HG03103 (cell line): ENCODE measurements around the gene LRRC74A.

Experiments
- ATAC-seq: cut with Tn5 transposase; IDR thresholded peaks from one replicate; pipeline ENCODE4 v1.9.1; 2021; ENCODE audit warnings: low read depth; ENCODE audit not compliant: unreplicated experiment

The LRRC74A gene

DNA sequence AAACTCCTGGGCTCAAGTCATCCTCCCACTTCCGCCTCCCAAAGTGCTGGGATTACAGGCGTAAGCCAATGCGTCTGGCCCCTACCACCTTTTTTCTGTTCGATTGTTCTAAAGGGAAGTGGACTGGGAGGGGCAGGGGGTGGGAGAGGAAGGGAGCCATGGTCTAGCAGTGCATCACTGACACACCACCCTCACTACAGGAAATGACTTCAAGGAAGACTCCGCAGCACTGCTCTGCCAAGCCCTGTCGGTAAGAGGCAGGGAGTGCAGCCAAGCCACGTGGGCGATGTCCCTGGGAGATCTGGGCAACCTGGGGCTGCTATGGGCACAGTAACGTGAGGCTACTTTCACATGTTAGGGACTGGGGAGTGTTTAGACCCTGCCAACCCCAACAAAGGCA lies 18.0 kb downstream of the LRRC74A start:
- ATAC-seq: no peak

- ATAC-seq: no peak
Observed at GRCh38 chr14:76846331-76847047, 20.3 kb downstream of the LRRC74A start.

DNA sequence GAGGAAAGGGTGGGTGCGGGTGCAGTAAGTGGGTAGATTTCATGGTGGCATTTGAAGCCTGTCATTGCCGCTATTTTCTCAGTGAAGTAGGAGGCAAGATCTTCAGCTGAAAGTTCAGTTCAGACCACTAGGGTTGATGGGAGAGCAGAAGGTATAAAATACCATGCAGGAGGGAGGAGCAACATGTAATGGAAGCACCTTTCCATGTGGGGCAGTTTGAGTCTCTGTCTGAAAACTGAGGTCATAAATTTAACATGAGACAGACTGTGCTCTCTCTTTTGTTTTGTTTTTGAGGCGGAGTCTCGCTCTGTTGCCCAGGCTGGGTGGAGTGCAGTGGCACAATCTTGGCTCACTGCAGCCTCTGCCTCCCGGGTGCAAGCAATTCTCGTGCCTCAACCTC lies 22.7 kb downstream of the LRRC74A start:
- ATAC-seq: no peak

GRCh38 chr14:76855066-76855465 lies 28.9 kb downstream of the LRRC74A start:
- ATAC-seq: no peak

DNA sequence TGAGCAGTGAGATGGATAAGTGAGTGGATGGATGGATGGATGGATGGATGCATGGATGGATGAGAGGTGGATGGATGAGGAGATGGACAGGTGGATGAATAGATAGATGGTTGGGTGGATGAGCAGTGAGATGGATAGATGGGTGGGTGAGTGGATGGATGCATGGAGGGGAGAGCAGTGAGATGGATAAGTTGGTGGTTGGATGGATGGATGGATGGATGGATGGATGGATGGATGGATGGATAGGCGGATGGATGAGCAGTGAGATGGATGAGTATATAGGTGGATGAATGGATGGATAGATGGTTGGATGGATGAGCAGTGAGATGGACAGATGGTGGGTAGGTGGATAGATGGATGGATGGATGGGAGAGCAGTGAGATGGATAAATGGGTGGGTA lies 30.6 kb downstream of the LRRC74A start:
- ATAC-seq: no peak

DNA sequence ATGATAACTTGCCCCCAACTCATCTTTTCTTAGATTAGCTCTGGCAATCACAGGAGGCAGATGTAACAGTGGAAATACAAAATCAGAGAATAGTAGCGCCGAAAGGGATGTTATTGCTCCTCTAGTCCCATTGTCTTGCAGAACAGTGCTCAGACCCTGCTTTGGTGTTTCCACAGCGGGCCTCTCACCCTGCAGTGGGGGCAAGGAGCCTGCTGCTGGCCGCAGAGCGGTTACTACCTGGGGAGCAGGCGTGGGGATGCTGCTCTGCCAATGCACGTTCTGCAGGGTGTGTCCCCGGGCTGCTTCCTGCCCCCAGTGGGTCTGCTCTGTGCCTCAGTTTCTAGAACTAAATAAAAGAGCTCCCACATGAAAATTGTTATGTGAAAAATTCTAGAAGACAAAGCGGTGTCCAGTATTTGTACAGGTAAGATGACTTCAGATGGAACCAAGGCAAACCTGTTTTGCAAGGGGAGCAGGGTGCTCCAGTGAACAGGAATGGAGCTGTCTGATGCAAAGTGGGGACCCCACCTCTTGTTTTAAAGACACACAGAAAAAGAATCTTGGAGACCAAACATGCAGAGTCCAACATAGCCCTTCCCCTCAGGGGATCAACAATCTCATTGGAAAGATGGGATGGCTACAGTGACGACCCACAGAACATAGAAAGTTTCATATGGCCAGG lies 35.5 kb downstream of the LRRC74A start:
- ATAC-seq: no peak

DNA sequence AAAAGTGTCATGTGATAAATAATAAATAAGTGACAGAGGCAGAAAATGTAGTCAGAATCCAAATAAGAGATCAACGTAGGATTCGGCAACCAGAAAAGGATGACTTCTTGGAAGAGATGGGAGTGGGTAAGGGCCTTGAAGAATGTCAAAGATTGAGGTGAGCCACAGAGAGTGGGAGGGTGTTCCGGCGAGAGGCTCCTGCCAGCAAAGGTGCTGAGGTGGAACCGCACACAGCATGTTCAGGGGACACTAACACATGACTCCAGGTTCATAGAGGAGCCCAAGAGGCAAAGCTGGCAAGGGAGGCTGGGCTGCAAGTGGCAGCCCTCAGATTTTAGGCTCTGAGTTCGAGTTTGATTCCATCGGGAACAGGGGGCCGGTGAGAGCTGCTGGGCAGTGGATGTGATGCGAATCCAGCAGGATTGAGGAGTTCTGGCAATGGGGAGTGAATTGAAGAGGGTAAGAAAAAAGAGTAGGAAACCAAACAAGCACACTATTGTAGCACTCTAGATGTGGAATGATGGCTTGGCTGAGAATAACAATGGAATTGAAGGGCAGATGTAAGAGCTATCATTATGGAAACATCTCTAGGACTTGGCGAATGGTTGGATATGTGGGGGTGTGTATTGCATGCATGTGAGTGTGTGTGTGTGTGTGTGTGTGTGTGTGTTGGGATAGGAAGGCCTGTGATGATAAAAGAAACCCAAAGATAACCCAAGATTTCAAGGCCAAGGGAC lies 36.5 kb downstream of the LRRC74A start:
- ATAC-seq: no peak

- ATAC-seq: no peak
Observed at GRCh38 chr14:76863724-76864407, 37.7 kb downstream of the LRRC74A start.

DNA sequence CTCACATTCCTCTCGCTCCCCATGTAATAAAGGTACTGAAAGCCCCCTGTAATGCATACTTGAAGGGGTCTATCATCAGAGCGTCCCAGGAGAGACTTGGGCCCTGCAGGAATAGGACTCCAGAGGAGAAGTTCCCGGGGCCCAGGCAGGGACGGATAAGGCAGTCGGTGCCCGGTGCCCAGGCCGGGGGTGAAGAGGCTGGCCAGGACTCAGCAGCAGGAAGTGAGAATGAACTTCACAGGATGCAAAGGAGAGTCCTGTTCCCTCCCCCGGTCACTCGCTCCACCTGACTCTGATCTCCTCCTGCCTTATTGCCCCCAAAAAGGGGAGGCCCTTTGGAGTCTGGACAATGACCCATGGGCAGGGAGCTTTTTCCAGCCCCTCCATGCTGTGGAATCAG lies 40.2 kb downstream of the LRRC74A start:
- ATAC-seq: no peak

DNA sequence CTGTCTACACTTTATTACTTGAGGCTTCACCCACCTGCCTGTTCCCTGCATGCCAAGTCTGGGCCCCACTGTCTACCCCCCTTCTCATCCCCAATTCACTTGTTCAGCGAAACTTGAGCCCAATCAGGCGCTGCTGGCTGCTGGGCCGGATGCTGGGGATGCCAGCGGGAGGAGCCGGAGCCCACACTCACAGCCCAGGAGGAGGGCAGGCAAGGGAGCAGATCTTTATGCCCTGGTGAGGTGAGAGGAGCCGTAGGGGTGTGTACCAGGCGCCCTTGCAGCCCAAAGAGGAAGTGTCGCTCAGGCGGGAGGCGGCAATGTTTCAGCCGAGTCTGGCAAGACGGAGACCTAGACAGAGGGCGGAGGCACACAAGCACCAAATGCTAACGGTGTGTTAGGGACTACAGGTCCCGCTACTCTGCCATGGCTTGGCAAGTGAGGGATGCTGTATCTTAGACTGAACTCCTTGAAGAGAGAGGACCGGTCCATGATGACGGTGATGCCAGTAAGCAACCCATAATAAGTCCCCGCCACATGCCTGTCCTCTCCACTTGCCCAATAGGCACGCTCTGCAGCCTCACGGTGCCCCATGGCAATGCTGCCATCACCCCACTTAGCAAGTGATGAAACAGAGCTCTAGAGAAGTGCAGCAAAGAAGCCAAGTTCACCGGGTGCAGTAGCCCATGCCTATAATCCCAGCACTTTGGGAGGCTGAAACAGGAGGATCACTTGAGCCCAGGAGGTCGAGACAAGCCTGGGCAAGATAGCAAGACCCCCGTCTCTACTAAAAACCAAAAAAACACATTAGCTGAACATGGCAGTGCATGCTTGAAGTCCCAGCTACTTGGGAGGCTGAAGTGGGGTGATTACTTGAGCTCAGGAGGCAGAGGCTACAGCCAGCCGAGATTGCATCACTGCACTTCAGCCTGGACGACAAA lies 41.6 kb downstream of the LRRC74A start:
- ATAC-seq: peak; percentile 45

DNA sequence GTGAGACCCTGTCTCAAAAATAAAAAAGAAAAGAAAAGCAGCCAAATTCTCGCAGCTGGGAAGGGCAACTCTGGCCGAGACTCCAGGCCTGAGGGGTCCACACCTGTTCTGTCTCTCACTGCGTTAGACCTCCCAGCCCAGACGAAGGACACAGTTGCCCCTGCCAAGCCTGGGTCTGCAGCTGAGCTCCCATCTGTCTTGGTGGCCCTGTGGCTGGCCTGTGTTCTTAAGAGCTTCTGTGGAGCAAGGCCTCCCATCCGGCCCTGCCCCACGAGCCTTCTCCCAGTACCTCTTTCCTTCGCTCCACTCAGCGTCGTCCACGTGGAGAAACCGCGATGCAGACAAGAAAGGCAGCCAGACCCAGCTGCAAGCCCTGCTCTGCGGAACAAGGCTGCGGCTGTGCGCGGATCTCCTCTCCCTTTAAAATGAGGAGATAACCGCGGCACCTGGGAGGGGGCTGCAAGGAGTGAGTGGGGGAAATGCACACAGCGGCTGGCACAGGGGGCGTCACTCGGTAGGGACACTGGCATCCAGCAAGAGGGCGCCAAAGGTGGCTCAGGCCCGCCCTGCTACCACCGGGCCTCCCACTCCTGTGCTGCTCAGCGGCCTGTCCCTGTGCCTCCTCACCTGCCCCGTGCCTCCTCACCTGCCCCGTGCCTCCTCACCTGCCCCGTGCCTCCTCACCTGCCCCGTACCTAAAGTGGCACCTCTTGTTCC lies 42.4 kb downstream of the LRRC74A start:
- ATAC-seq: no peak

- ATAC-seq: no peak
Observed at GRCh38 chr14:76870166-76870565, 44.0 kb downstream of the LRRC74A start.

- no peak for ATAC-seq
Observed at GRCh38 chr14:76872796-76873432, 46.7 kb downstream of the LRRC74A start.

GRCh38 chr14:76874734-76875133 lies 48.5 kb downstream of the LRRC74A start:
- ATAC-seq: no peak

DNA sequence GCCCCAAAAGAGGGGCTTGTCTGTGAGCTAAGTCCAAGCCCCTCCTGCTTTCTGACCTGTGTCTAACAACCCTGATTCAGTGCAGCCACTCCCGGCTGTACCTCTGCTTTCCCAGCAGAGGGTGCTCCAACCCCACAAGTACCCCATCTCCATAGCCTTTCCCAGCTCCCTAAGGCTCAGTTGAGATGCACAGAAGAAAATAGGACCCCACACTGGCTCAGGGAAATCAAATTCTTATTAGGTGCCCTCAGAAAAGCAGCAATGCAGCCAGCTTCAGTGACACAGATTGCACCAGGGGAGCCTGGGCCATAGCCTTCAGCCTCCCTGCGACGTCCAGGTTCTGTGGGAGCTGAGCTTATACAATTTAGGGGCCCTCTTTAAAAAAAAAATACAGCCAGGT lies 49.9 kb downstream of the LRRC74A start:
- no peak for ATAC-seq

- no peak for ATAC-seq
Observed at GRCh38 chr14:76877871-76878270, 51.7 kb downstream of the LRRC74A start.

DNA sequence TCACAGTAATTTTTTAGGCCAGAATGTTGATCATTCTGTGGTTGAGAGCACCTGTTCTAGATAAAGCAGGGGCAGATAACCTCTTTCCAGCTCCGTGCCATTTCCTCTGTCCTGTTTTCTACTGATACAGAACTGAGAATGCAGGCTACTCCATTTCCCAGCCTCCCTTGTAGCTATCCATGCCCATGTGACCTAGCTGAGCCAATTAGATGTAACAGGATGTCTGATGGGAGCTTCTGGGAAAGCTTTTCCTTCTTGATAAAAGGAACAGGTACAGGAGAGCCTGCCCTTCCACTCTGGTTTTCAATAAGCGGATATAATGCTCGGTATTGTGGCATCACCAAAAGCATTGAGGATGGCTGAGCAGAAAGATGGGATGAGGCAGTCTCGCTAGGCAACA lies 54.2 kb downstream of the LRRC74A start:
- ATAC-seq: no peak

GRCh38 chr14:76881348-76881747 lies 55.1 kb downstream of the LRRC74A start:
- ATAC-seq: no peak

- ATAC-seq: no peak
Observed at GRCh38 chr14:76882651-76883050, 56.4 kb downstream of the LRRC74A start.
